Mesothelial cell of epicardium (in vitro differentiated cells): ENCODE data around the gene RPP21. TPM values are rescaled to one million over a fixed set of nuclear protein-coding genes. Genes with fewer than 3 reads are reported as not detected.
A peak's percentile ranks its signal among the peaks of the same experiment; 100 is the strongest.

Source experiments
- DNase-seq, 2 experiments: peaks; one replicate each; pipeline ENCODE4 v3.0.0; 2021; ENCODE audit warnings: low spot score in 2 of 2; ENCODE audit not compliant: unreplicated experiment in 2 of 2
- H3K27ac Mint-ChIP-seq: 2 replicates; pipeline ENCODE4 v1.8.0; 2021; ENCODE audit warnings: mixed read lengths
- H3K27me3 Mint-ChIP-seq: 2 replicates; pipeline ENCODE4 v1.8.0; 2021; ENCODE audit warnings: low read depth, mixed read lengths
- H3K36me3 Mint-ChIP-seq: 2 replicates; pipeline ENCODE4 v1.8.0; 2021; ENCODE audit warnings: mixed read lengths
- H3K4me1 Mint-ChIP-seq: 2 replicates; pipeline ENCODE4 v1.8.0; 2021; ENCODE audit warnings: mixed read lengths
- H3K4me3 Mint-ChIP-seq: 2 replicates; pipeline ENCODE4 v1.8.0; 2021; ENCODE audit warnings: mild to moderate bottlenecking, moderate library complexity, mixed read lengths
- H3K9me3 Mint-ChIP-seq: 2 replicates; pipeline ENCODE4 v1.8.0; 2021; ENCODE audit warnings: mixed read lengths
- total RNA-seq: library from RNA; stranded (reverse); gene quantifications from 3 replicates; pipeline ENCODE4 v1.2.1, GENCODE V29; 2021
- TF ChIP-seq, protein P1 (sequence below): fragments of 200-600 bp; sonication (generic); IDR thresholded peaks from one replicate; pipeline ENCODE4 v1.5.0; 2021; ENCODE audit warnings: antibody characterized with exemption; ENCODE audit not compliant: unreplicated experiment

RPP21 gene
- total RNA-seq, 1 donor from 2014 or later = 48.1 TPM

- Mint-ChIP-seq H3K36me3 (peaks cover 6% of the 10 kb centered on the region), H3K4me1 (peaks cover 41% of the 10 kb centered on the region), H3K4me3 (peak within 1 kb of the TSS; percentile 90), H3K27ac (peak within 1 kb of the TSS; percentile 99), H3K27me3 (no peaks in the 10 kb centered on the region), H3K9me3 (no peaks in the 10 kb centered on the region)
- TF ChIP-seq, protein P1, sequence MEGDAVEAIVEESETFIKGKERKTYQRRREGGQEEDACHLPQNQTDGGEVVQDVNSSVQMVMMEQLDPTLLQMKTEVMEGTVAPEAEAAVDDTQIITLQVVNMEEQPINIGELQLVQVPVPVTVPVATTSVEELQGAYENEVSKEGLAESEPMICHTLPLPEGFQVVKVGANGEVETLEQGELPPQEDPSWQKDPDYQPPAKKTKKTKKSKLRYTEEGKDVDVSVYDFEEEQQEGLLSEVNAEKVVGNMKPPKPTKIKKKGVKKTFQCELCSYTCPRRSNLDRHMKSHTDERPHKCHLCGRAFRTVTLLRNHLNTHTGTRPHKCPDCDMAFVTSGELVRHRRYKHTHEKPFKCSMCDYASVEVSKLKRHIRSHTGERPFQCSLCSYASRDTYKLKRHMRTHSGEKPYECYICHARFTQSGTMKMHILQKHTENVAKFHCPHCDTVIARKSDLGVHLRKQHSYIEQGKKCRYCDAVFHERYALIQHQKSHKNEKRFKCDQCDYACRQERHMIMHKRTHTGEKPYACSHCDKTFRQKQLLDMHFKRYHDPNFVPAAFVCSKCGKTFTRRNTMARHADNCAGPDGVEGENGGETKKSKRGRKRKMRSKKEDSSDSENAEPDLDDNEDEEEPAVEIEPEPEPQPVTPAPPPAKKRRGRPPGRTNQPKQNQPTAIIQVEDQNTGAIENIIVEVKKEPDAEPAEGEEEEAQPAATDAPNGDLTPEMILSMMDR = no peak
- peak; percentile 71 to 84 for DNase-seq
These were observed 18.3 kb upstream of the RPP21 start, which contains the start of gene TRIM39 for GRCh38 chr6:30326526-30327231. TSS of gene TRIM39 (plus strand) at chr6:30326927. CDS start at chr6:30329318, 2,391 bp downstream.

DNA sequence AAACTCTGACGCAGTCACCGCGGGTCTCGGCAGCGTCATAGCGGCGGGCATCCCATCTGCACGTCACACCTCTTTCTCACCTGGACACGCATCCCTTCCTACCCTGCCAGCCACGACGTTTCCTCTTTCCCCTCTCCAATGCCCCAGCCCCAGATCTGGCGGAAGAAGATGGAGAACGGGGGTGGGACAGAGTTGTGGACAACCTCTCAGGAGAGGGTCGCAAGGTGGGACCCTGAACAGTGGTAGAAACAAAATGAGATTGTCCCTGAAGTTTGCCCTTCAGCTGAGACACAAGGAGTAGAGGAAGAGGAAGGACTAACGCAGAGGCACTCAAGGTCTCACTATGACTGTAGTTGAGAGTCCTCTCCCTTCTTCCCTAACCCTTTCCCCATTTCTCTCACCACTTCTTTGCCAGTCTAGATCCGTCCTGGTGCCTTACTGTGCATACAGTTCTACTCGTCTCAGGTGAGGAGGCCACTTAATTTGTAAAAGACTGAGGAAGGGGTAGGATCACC, 17.7 kb upstream of the RPP21 start:
- peaks cover 40% of the 10 kb centered on the region for H3K4me1 Mint-ChIP-seq
- H3K27me3 Mint-ChIP-seq = no peaks in the 10 kb centered on the region
- H3K4me3 Mint-ChIP-seq = peak overlapping the region; percentile 90
- DNase-seq = no peak
- H3K36me3 Mint-ChIP-seq = peaks cover 8% of the 10 kb centered on the region
- H3K27ac Mint-ChIP-seq = peak overlapping the region; percentile 98
- H3K9me3 Mint-ChIP-seq = no peaks in the 10 kb centered on the region
- TF ChIP-seq, protein P1 = no peak

GRCh38 chr6:30328397-30328796, 16.6 kb upstream of the RPP21 start:
- Mint-ChIP-seq H3K4me1 (peaks cover 35% of the 10 kb centered on the region), H3K36me3 (peaks cover 8% of the 10 kb centered on the region), H3K27ac (peak overlapping the region; percentile 10), H3K27me3 (no peaks in the 10 kb centered on the region), H3K9me3 (no peaks in the 10 kb centered on the region), H3K4me3 (no peak overlapping the region)
- no peak for DNase-seq
- TF ChIP-seq, protein P1 = no peak

- Mint-ChIP-seq H3K27ac (no peak overlapping the region), H3K9me3 (no peaks in the 10 kb centered on the region)
These were observed 15.6 kb upstream of the RPP21 start for GRCh38 chr6:30329331-30329730.

DNA sequence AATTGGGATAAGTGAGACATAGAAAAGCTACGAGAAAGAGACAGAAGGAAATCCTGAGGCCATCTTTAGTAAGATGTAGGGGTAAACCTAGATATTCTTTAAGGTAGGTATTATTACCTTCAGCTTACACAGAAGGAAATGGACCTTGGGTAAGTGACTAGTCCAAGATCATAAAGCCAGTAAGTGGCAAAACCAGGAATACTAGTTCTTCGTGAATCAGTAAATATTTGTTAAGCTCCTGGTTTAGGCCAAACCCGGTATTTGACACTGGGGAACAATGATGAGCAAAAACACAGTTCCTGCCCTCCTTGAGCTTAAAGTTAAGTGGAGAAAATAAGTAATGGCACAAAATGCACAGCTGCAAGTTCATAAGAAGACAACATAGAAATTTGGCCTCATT, 13.0 kb upstream of the RPP21 start:
- H3K27me3 Mint-ChIP-seq = no peaks in the 10 kb centered on the region
- TF ChIP-seq, protein P1 = no peak
- peaks cover 10% of the 10 kb centered on the region for H3K4me1 Mint-ChIP-seq
- no peaks in the 10 kb centered on the region for H3K9me3 Mint-ChIP-seq
- DNase-seq = no peak
- peaks cover 23% of the 10 kb centered on the region for H3K36me3 Mint-ChIP-seq
- H3K27ac Mint-ChIP-seq = no peak overlapping the region
- no peak overlapping the region for H3K4me3 Mint-ChIP-seq

More at GRCh38 chr6:30329331-30329730, 15.6 kb upstream of the RPP21 start:
- TF ChIP-seq, protein P1 = no peak
- Mint-ChIP-seq H3K4me3 (no peak overlapping the region), H3K4me1 (peaks cover 28% of the 10 kb centered on the region), H3K36me3 (peaks cover 8% of the 10 kb centered on the region), H3K27me3 (no peaks in the 10 kb centered on the region)
- DNase-seq = no peak
